HL-60 (cell line): ENCODE measurements around the gene SGO2.

Experiments
- DNase-seq, 2 experiments: peaks; one replicate each; pipeline ENCODE4 v3.0.0-alpha.2; 2010 to 2020; ENCODE audit warnings: low read depth in 1 of 2, low spot score in 1 of 2
- H3K27ac ChIP-seq: fragments of 250-450 bp; sonication (Bioruptor Pico); replicated peaks from 2 replicates; pipeline ENCODE4 v1.5.1; 2020; ENCODE audit warnings: mild to moderate bottlenecking, moderate library complexity
- H3K27me3 ChIP-seq: fragments of 250-450 bp; sonication (Bioruptor Pico); 2 replicates; pipeline ENCODE4 v1.5.1; 2021; ENCODE audit warnings: mild to moderate bottlenecking, moderate library complexity; ENCODE audit not compliant: insufficient read depth, poor library complexity, severe bottlenecking
- H3K4me3 ChIP-seq: replicated peaks from 2 replicates; pipeline ENCODE4 v1.5.1; 2011; ENCODE audit warnings: mild to moderate bottlenecking, control low read depth, low read length; ENCODE audit not compliant: insufficient read depth
- GABPA ChIP-seq: IDR thresholded peaks from 2 replicates; pipeline ENCODE4 v1.6.1; 2012; ENCODE audit warnings: low read depth
- POLR2AphosphoS5 ChIP-seq: IDR thresholded peaks from 2 replicates; pipeline ENCODE4 v1.6.1; 2012; ENCODE audit warnings: low read depth
- SPI1 ChIP-seq: IDR thresholded peaks from 2 replicates; pipeline ENCODE4 v1.6.1; 2012; ENCODE audit warnings: low read depth, mild to moderate bottlenecking, borderline replicate concordance
- TF ChIP-seq, protein P1 (sequence below): IDR thresholded peaks from one replicate; pipeline ENCODE4 v1.5.1; 2011; ENCODE audit warnings: low read length, control low read depth, inconsistent platforms; ENCODE audit not compliant: insufficient read depth
- TF ChIP-seq, protein P2 (sequence below): IDR thresholded peaks from 2 replicates; pipeline ENCODE4 v1.6.1; 2012; ENCODE audit warnings: low read depth; ENCODE audit not compliant: insufficient replicate concordance

SGO2 gene

DNA sequence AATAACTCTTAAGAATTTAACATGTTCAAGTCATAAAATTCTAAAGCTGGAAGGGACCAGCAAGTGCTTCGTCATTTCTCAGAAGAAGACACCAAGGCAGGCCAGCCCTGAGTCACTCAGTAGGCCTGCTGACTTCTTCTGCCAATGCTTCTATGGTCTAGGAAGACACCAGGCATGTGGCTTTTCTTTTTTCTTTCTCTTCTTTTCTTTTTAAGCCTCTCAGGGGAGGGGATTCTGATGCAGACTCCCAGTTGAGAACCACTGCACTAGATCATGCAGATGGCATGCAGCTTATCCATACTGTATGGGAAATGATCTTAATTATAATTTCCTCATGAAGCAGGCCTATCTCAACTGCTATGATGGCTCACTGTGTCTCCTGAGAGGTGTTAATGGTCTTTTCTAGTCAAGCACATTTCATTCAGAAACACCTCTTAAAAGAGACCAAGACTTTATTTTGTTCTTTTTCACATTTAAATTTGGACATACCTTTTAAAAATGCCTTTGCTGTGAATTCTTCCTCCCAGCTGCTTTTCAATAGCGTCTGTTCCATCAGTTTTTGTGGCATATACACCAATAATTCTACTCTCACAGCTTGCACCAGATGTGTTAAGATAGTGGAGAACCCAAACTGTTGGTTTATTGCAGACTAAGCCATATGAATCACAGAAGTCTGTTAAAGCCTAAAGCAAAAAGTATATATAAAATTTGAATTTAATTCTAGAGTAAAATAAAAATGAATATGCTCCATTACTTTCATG lies 27.4 kb upstream of the SGO2 start:
- no peak overlapping the region for H3K4me3 ChIP-seq
- no peak overlapping the region for H3K27ac ChIP-seq
- TF ChIP-seq, protein P1, sequence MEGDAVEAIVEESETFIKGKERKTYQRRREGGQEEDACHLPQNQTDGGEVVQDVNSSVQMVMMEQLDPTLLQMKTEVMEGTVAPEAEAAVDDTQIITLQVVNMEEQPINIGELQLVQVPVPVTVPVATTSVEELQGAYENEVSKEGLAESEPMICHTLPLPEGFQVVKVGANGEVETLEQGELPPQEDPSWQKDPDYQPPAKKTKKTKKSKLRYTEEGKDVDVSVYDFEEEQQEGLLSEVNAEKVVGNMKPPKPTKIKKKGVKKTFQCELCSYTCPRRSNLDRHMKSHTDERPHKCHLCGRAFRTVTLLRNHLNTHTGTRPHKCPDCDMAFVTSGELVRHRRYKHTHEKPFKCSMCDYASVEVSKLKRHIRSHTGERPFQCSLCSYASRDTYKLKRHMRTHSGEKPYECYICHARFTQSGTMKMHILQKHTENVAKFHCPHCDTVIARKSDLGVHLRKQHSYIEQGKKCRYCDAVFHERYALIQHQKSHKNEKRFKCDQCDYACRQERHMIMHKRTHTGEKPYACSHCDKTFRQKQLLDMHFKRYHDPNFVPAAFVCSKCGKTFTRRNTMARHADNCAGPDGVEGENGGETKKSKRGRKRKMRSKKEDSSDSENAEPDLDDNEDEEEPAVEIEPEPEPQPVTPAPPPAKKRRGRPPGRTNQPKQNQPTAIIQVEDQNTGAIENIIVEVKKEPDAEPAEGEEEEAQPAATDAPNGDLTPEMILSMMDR: no peak
- no peak for TF ChIP-seq SPI1
- TF ChIP-seq, protein P2, sequence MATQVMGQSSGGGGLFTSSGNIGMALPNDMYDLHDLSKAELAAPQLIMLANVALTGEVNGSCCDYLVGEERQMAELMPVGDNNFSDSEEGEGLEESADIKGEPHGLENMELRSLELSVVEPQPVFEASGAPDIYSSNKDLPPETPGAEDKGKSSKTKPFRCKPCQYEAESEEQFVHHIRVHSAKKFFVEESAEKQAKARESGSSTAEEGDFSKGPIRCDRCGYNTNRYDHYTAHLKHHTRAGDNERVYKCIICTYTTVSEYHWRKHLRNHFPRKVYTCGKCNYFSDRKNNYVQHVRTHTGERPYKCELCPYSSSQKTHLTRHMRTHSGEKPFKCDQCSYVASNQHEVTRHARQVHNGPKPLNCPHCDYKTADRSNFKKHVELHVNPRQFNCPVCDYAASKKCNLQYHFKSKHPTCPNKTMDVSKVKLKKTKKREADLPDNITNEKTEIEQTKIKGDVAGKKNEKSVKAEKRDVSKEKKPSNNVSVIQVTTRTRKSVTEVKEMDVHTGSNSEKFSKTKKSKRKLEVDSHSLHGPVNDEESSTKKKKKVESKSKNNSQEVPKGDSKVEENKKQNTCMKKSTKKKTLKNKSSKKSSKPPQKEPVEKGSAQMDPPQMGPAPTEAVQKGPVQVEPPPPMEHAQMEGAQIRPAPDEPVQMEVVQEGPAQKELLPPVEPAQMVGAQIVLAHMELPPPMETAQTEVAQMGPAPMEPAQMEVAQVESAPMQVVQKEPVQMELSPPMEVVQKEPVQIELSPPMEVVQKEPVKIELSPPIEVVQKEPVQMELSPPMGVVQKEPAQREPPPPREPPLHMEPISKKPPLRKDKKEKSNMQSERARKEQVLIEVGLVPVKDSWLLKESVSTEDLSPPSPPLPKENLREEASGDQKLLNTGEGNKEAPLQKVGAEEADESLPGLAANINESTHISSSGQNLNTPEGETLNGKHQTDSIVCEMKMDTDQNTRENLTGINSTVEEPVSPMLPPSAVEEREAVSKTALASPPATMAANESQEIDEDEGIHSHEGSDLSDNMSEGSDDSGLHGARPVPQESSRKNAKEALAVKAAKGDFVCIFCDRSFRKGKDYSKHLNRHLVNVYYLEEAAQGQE: no peak
- no peak for DNase-seq
- H3K27me3 ChIP-seq: no peaks in the 10 kb centered on the region

DNA sequence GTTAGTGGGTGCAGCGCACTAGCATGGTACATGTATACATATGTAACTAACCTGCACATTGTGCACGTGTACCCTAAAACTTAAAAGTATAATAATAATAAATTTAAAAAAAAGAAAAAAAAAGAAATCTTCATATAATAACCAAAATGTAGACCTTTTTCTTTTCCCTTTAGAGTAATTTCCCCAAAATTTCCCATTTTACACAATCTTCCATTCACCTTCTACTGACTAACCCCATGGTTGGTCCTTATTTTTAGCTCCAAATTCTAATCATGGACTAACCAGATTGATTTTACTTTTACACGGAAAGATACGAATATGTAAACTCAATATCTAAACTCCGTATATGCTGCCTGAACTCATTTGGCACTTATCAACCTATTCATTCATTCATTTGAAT lies 23.8 kb upstream of the SGO2 start:
- H3K27me3 ChIP-seq: no peaks in the 10 kb centered on the region
- H3K27ac ChIP-seq: no peak overlapping the region
- no peak overlapping the region for H3K4me3 ChIP-seq
- TF ChIP-seq, protein P1: no peak
- no peak for TF ChIP-seq POLR2AphosphoS5
- no peak for TF ChIP-seq SPI1
- TF ChIP-seq GABPA: no peak
- TF ChIP-seq, protein P2: no peak
- DNase-seq: no peak

DNA sequence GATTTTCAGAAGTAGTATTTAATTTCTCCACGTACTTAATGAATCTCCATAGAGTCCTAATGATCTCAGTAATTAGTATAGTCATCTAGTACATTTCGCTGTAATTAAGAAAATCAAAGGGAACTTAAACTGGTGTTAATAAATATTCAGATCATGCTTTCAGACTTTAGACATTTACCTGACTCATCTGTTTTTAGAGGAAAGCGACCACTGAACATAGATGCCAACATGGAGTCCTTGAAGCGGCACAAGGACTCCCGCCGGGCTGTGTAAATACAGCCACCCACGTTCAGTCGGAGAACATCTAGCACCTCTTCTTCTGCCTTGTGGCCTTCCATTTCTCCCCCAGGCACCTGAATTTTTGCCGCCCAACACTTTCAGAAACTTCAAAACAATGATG lies 19.3 kb upstream of the SGO2 start:
- Histone ChIP-seq H3K27ac (no peak overlapping the region), H3K4me3 (no peak overlapping the region), H3K27me3 (no peaks in the 10 kb centered on the region)
- TF ChIP-seq POLR2AphosphoS5: no peak
- TF ChIP-seq GABPA: no peak
- TF ChIP-seq SPI1: no peak
- TF ChIP-seq, protein P1: no peak
- TF ChIP-seq, protein P2: no peak
- DNase-seq: no peak
